ENCODE measurements around the gene SYNPR. TPM values are rescaled to one million over a fixed set of nuclear protein-coding genes. Genes with fewer than 3 reads are reported as not detected.

The SYNPR gene
- total RNA-seq, 1 donor = not detected

- H3K9me3 ChIP-seq (ENCODE audit: low read depth, low read length) = no peaks in the 10 kb centered on the region
- H4K20me1 ChIP-seq (ENCODE audit: insufficient read depth, low read length) = no peaks in the 10 kb centered on the region
- H3K27me3 ChIP-seq (ENCODE audit: insufficient read depth, low read length) = no peaks in the 10 kb centered on the region
- TF ChIP-seq, protein P1, sequence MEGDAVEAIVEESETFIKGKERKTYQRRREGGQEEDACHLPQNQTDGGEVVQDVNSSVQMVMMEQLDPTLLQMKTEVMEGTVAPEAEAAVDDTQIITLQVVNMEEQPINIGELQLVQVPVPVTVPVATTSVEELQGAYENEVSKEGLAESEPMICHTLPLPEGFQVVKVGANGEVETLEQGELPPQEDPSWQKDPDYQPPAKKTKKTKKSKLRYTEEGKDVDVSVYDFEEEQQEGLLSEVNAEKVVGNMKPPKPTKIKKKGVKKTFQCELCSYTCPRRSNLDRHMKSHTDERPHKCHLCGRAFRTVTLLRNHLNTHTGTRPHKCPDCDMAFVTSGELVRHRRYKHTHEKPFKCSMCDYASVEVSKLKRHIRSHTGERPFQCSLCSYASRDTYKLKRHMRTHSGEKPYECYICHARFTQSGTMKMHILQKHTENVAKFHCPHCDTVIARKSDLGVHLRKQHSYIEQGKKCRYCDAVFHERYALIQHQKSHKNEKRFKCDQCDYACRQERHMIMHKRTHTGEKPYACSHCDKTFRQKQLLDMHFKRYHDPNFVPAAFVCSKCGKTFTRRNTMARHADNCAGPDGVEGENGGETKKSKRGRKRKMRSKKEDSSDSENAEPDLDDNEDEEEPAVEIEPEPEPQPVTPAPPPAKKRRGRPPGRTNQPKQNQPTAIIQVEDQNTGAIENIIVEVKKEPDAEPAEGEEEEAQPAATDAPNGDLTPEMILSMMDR (IDR thresholded peaks at IDR 0.05; ENCODE audit: extremely low read depth, low read depth, low read length) = no peak
- no peak for DNase-seq (ENCODE audit: insufficient read length, low spot score, missing footprints)
- H3K79me2 ChIP-seq (ENCODE audit: insufficient read depth, low read length) = no peaks in the 10 kb centered on the region
- no peaks in the 10 kb centered on the region for H3K4me1 ChIP-seq (ENCODE audit: insufficient read depth, low read length)
- H2AFZ ChIP-seq (ENCODE audit: low read length) = no peak overlapping the region
- H3K27ac ChIP-seq (ENCODE audit: low read depth, low read length) = no peak overlapping the region
- H3K4me2 ChIP-seq (ENCODE audit: insufficient read depth, low read length) = no peak overlapping the region
- H3K4me3 ChIP-seq (ENCODE audit: insufficient read depth, low read length) = no peak overlapping the region
- H3K36me3 ChIP-seq (ENCODE audit: insufficient read depth, low read length) = no peaks in the 10 kb centered on the region
Measured at GRCh38 chr3:63441262-63441661, 163.2 kb downstream of the SYNPR start.

DNA sequence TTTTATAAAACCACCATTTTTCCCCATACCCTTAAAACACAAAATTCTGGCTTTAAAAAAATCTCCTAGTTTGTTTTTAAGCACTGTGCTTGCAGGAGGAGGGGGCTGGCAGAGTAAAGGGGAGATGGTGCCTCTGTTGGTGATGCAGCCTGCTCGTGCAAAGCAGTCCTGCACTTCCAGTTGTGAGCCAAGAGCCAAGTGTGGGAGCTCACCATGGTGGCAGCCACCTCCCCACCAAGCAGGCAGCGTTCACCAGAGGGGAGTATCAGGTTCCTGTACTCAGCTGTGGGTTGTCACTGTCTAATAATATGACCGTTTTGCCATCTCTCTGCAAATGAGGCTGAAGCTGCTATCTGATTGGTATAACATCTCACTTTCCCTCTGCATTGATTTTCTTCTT lies 164.8 kb downstream of the SYNPR start:
- no peak for DNase-seq (ENCODE audit: insufficient read length, low spot score, missing footprints)
- TF ChIP-seq, protein P1 (IDR thresholded peaks at IDR 0.05; ENCODE audit: extremely low read depth, low read depth, low read length) = no peak
- no peak overlapping the region for H3K4me2 ChIP-seq (ENCODE audit: insufficient read depth, low read length)
- no peaks in the 10 kb centered on the region for H4K20me1 ChIP-seq (ENCODE audit: insufficient read depth, low read length)
- no peak overlapping the region for H2AFZ ChIP-seq (ENCODE audit: low read length)
- H3K36me3 ChIP-seq (ENCODE audit: insufficient read depth, low read length) = no peaks in the 10 kb centered on the region
- no peaks in the 10 kb centered on the region for H3K4me1 ChIP-seq (ENCODE audit: insufficient read depth, low read length)
- no peaks in the 10 kb centered on the region for H3K27me3 ChIP-seq (ENCODE audit: insufficient read depth, low read length)
- H3K4me3 ChIP-seq (ENCODE audit: insufficient read depth, low read length) = no peak overlapping the region
- no peaks in the 10 kb centered on the region for H3K9me3 ChIP-seq (ENCODE audit: low read depth, low read length)
- H3K79me2 ChIP-seq (ENCODE audit: insufficient read depth, low read length) = no peaks in the 10 kb centered on the region
- H3K27ac ChIP-seq (ENCODE audit: low read depth, low read length) = no peak overlapping the region

DNA sequence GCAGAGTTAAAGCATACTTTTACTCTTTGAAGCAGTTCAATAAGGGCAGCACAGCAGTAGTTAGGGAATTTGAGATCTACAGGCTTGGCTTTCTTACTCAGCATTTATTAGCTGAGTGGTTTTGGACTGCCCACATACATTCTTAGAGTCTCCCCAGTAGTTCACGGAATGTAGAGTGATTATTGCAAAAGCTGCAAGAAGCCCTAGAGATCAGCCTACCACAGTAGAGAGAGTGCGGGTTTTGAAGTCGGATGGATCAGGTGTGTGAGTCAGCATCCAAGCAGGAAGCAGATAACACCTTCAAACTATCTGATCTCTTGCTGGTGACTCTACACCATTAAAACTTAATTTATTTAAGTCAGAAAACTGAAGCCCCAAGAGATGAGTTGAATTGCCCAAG lies 171.9 kb downstream of the SYNPR start:
- Histone ChIP-seq H3K36me3 (ENCODE audit: insufficient read depth, low read length) (no peaks in the 10 kb centered on the region), H3K79me2 (ENCODE audit: insufficient read depth, low read length) (no peaks in the 10 kb centered on the region), H4K20me1 (ENCODE audit: insufficient read depth, low read length) (no peaks in the 10 kb centered on the region), H3K4me1 (ENCODE audit: insufficient read depth, low read length) (no peaks in the 10 kb centered on the region), H2AFZ (ENCODE audit: low read length) (no peak overlapping the region), H3K4me3 (ENCODE audit: insufficient read depth, low read length) (no peak overlapping the region), H3K9me3 (ENCODE audit: low read depth, low read length) (no peaks in the 10 kb centered on the region), H3K27ac (ENCODE audit: low read depth, low read length) (no peak overlapping the region), H3K4me2 (ENCODE audit: insufficient read depth, low read length) (no peak overlapping the region), H3K27me3 (ENCODE audit: insufficient read depth, low read length) (no peaks in the 10 kb centered on the region)
- TF ChIP-seq, protein P1 (IDR thresholded peaks at IDR 0.05; ENCODE audit: extremely low read depth, low read depth, low read length) = no peak
- no peak for DNase-seq (ENCODE audit: insufficient read length, low spot score, missing footprints)

- Histone ChIP-seq H2AFZ (ENCODE audit: low read length) (no peak overlapping the region), H4K20me1 (ENCODE audit: insufficient read depth, low read length) (no peaks in the 10 kb centered on the region), H3K4me3 (ENCODE audit: insufficient read depth, low read length) (no peak overlapping the region), H3K9me3 (ENCODE audit: low read depth, low read length) (no peaks in the 10 kb centered on the region), H3K27ac (ENCODE audit: low read depth, low read length) (no peak overlapping the region), H3K36me3 (ENCODE audit: insufficient read depth, low read length) (no peaks in the 10 kb centered on the region), H3K27me3 (ENCODE audit: insufficient read depth, low read length) (no peaks in the 10 kb centered on the region), H3K79me2 (ENCODE audit: insufficient read depth, low read length) (no peaks in the 10 kb centered on the region), H3K4me2 (ENCODE audit: insufficient read depth, low read length) (no peak overlapping the region), H3K4me1 (ENCODE audit: insufficient read depth, low read length) (no peaks in the 10 kb centered on the region)
- DNase-seq (ENCODE audit: insufficient read length, low spot score, missing footprints) = no peak
- TF ChIP-seq, protein P1 (IDR thresholded peaks at IDR 0.05; ENCODE audit: extremely low read depth, low read depth, low read length) = no peak
Measured at GRCh38 chr3:63450634-63451363, 172.7 kb downstream of the SYNPR start.
